Right lobe of liver (tissue), 6 donors: ENCODE results near the gene COL1A2. TPM values are rescaled to one million over a fixed set of nuclear protein-coding genes. Genes with fewer than 3 reads are reported as not detected.

ENCODE experiments used
- ATAC-seq, 4 donors: fragments of 200-7000 bp; cut with Tn5 transposase; one replicate each; pipeline ENCODE4 v1.9.1; 2020; ENCODE audit warnings: mild to moderate bottlenecking in 4 of 4, moderate library complexity in 4 of 4
- DNase-seq, 3 donors: peaks; one replicate each; pipeline ENCODE4 v3.0.0-alpha.2; 2020
- H3K27ac ChIP-seq, 3 donors: fragments of 200-600 bp; one replicate each; pipeline ENCODE4 v1.8.0; 2022
- H3K27me3 ChIP-seq, 2 donors: fragments of 200-600 bp; one replicate each; pipeline ENCODE4 v1.8.0; 2022
- H3K36me3 ChIP-seq, 4 donors: fragments of 200-600 bp; sonication (generic) in 1 of 4; one replicate each; pipeline versions ENCODE4 v1.5.1 to v1.8.0; 2017 to 2022; ENCODE audit warnings: control low read depth in 1 of 4
- H3K4me1 ChIP-seq, 4 donors: fragments of 200-600 bp; sonication (generic) in 1 of 4; one replicate each; pipeline versions ENCODE4 v1.5.1 to v1.8.0; 2017 to 2022; ENCODE audit warnings: control low read depth in 1 of 4
- H3K4me3 ChIP-seq, 3 donors: fragments of 200-600 bp; one replicate each; pipeline ENCODE4 v1.8.0; 2022
- H3K9me3 ChIP-seq, 4 donors: fragments of 200-600 bp; sonication (generic) in 1 of 4; one replicate each; pipeline versions ENCODE4 v1.5.1 to v1.8.0; 2017 to 2022; ENCODE audit warnings: control low read depth in 1 of 4
- CTCF ChIP-seq, 4 donors: fragments of 200-600 bp in 3 of 4; fragments of 450-650 bp in 1 of 4; IDR thresholded peaks; one replicate each; pipeline versions ENCODE4 v1.5.1 to v1.8.0; 2016 to 2022; ENCODE audit warnings: antibody characterized with exemption in 4 of 4, mild to moderate bottlenecking in 2 of 4
- POLR2A ChIP-seq: fragments of 450-650 bp; IDR thresholded peaks from one replicate; pipeline ENCODE4 v1.6.1; 2017; ENCODE audit warnings: antibody characterized with exemption, mild to moderate bottlenecking
- WGBS: methylation state at CpG from one replicate; pipeline ENCODE4 v1.1.6; 2018; ENCODE audit warnings: low coverage, low lambda C conversion rate; ENCODE audit not compliant: insufficient coverage; ENCODE audit errors: missing lambda C conversion rate; 5-methylcytosine and 5-hydroxymethylcytosine counted together
- intact Hi-C, 2 donors: fragments of 100-400 bp; cut with DNase I; formaldehyde crosslinking; loops; one replicate each; pipeline versions ENCODE4 v1.11.2 to v1.14.1; 2022
- total RNA-seq, 6 experiments: library from RNA; depleted of rRNA in 2 of 6; stranded (reverse); fragments of >200 nt in 2 of 6; fragmentation: NEBNext Ultra II Directional in 3 of 6; extraction: Animal tissue kit (Norgen Biotek cat#: 25700) in 3 of 6; gene quantifications; one replicate each; pipeline versions ENCODE4 v1.1.0 to v1.2.4, GENCODE V29; 2016 to 2023
- donor health status: DM: no; HTN: yes; CAD: no.
- donor health status: DM: no; HTN: no; CAD: no.
- donor health status: DM: no; HTN: no; CAD: no.
- donor health status: DM: no; HTN: yes; CAD: no.
- donor health status: DM: no; HTN: yes; CAD: no.

COL1A2 gene
- total RNA-seq, 6 experiments from 2014 or later, result 5.6 to 49.8 (median 18.4) TPM

- DNase-seq (no peak), ATAC-seq (no peak)
- intact Hi-C loops, result no loop called here
- TF ChIP-seq POLR2A (no peak), CTCF (IDR thresholded peaks at IDR 0.05) (no peak)
- H3K36me3 ChIP-seq, result no peaks in the 10 kb centered on the region
- H3K4me3 ChIP-seq, result no peak overlapping the region
- no peaks in the 10 kb centered on the region for H3K9me3 ChIP-seq
- no peaks in the 10 kb centered on the region for H3K27me3 ChIP-seq
- no peak overlapping the region for H3K27ac ChIP-seq
- no peaks in the 10 kb centered on the region for H3K4me1 ChIP-seq
Observed at GRCh38 chr7:94411188-94411466, 16.4 kb downstream of the COL1A2 start.

- WGBS, result 40% methylated on average over 3 of the region's 3 CpGs
- H3K27me3 ChIP-seq, result no peaks in the 10 kb centered on the region
- intact Hi-C loops, result no loop called here
- H3K4me1 ChIP-seq, result no peaks in the 10 kb centered on the region
- DNase-seq (no peak), ATAC-seq (no peak)
- H3K27ac ChIP-seq, result no peak overlapping the region
- H3K9me3 ChIP-seq, result no peaks in the 10 kb centered on the region
- TF ChIP-seq CTCF (IDR thresholded peaks at IDR 0.05) (no peak), POLR2A (no peak)
- no peaks in the 10 kb centered on the region for H3K36me3 ChIP-seq
- H3K4me3 ChIP-seq, result no peak overlapping the region
Observed at GRCh38 chr7:94412762-94413322, 18.1 kb downstream of the COL1A2 start.

GRCh38 chr7:94414481-94414880, 19.8 kb downstream of the COL1A2 start:
- Histone ChIP-seq H3K9me3 (no peaks in the 10 kb centered on the region), H3K27me3 (no peaks in the 10 kb centered on the region), H3K36me3 (no peaks in the 10 kb centered on the region), H3K4me1 (no peaks in the 10 kb centered on the region), H3K27ac (no peak overlapping the region), H3K4me3 (no peak overlapping the region)
- intact Hi-C loops, result no loop called here
- TF ChIP-seq CTCF (IDR thresholded peaks at IDR 0.05) (no peak), POLR2A (no peak)
- 52% methylated on average over 2 of the region's 2 CpGs for WGBS
- ATAC-seq (no peak), DNase-seq (no peak)

- H3K27ac ChIP-seq, result no peak overlapping the region
- H3K36me3 ChIP-seq, result no peaks in the 10 kb centered on the region
- H3K4me1 ChIP-seq, result no peaks in the 10 kb centered on the region
- DNase-seq, result no peak
- no peak for ATAC-seq
- intact Hi-C loops, result no loop called here
- TF ChIP-seq CTCF (IDR thresholded peaks at IDR 0.05) (no peak), POLR2A (no peak)
- no peaks in the 10 kb centered on the region for H3K9me3 ChIP-seq
- no peaks in the 10 kb centered on the region for H3K27me3 ChIP-seq
- H3K4me3 ChIP-seq, result no peak overlapping the region
Observed at GRCh38 chr7:94414980-94415379, 20.3 kb downstream of the COL1A2 start.

- intact Hi-C loops, result no loop called here
- Histone ChIP-seq H3K27ac (no peak overlapping the region), H3K4me1 (no peaks in the 10 kb centered on the region), H3K27me3 (no peaks in the 10 kb centered on the region), H3K9me3 (no peaks in the 10 kb centered on the region), H3K36me3 (no peaks in the 10 kb centered on the region), H3K4me3 (no peak overlapping the region)
- DNase-seq (no peak), ATAC-seq (no peak)
- TF ChIP-seq POLR2A (no peak), CTCF (IDR thresholded peaks at IDR 0.05) (no peak)
- 46% methylated on average over 1 of the region's 1 CpG for WGBS
Observed at GRCh38 chr7:94417306-94417705, 22.6 kb downstream of the COL1A2 start.
